Hepatocyte (in vitro differentiated cells): Measurements from ENCODE around the gene DTD1. TPM values are rescaled to one million over a fixed set of nuclear protein-coding genes. Genes with fewer than 3 reads are reported as not detected.

Source experiments
- DNase-seq: peaks from one replicate; pipeline ENCODE4 v3.0.0-alpha.2; 2016; ENCODE audit warnings: low spot score
- H2AFZ ChIP-seq: fragments of 200-600 bp; sonication (generic); 2 replicates; pipeline ENCODE4 v1.6.0; 2016; ENCODE audit warnings: antibody characterized with exemption, mild to moderate bottlenecking
- H3K27ac ChIP-seq: fragments of 200-600 bp; sonication (generic); 2 replicates; pipeline ENCODE4 v1.5.1; 2016; ENCODE audit warnings: mild to moderate bottlenecking
- H3K27me3 ChIP-seq: fragments of 200-600 bp; sonication (generic); 2 replicates; pipeline ENCODE4 v1.6.1; 2016
- H3K36me3 ChIP-seq: fragments of 200-600 bp; sonication (generic); replicated peaks from 2 replicates; pipeline ENCODE4 v1.5.1; 2016; ENCODE audit warnings: low read depth; ENCODE audit not compliant: insufficient read depth
- H3K4me1 ChIP-seq: fragments of 200-600 bp; sonication (generic); 2 replicates; pipeline ENCODE4 v1.5.1; 2016; ENCODE audit warnings: mild to moderate bottlenecking, moderate library complexity; ENCODE audit not compliant: insufficient read depth
- H3K4me2 ChIP-seq: fragments of 200-600 bp; sonication (generic); 2 replicates; pipeline ENCODE4 v1.6.0; 2016
- H3K4me3 ChIP-seq: fragments of 200-600 bp; sonication (generic); 2 replicates; pipeline ENCODE4 v1.5.1; 2016; ENCODE audit warnings: mild to moderate bottlenecking
- H3K79me2 ChIP-seq: fragments of 200-600 bp; sonication (generic); 2 replicates; pipeline ENCODE4 v1.6.0; 2017; ENCODE audit warnings: mild to moderate bottlenecking
- H3K9me2 ChIP-seq: fragments of 200-600 bp; sonication (generic); replicated peaks from 2 replicates; pipeline ENCODE4 v1.6.0; 2017; ENCODE audit warnings: mild to moderate bottlenecking; ENCODE audit not compliant: insufficient read depth
- H3K9me3 ChIP-seq: fragments of 200-600 bp; sonication (generic); 2 replicates; pipeline ENCODE4 v1.5.1; 2016; ENCODE audit warnings: low read depth, mild to moderate bottlenecking
- H4K20me1 ChIP-seq: fragments of 200-600 bp; sonication (generic); 2 replicates; pipeline ENCODE4 v1.6.0; 2016; ENCODE audit warnings: mild to moderate bottlenecking; ENCODE audit not compliant: insufficient read depth, poor library complexity, severe bottlenecking
- EZH2 ChIP-seq: fragments of 200-600 bp; sonication (generic); IDR thresholded peaks from 2 replicates; pipeline ENCODE4 v1.6.1; 2016; ENCODE audit warnings: antibody characterized with exemption, mild to moderate bottlenecking, borderline replicate concordance
- EZH2phosphoT487 ChIP-seq: fragments of 200-600 bp; sonication (generic); IDR thresholded peaks from one replicate; pipeline ENCODE4 v1.6.1; 2018; ENCODE audit warnings: antibody characterized with exemption, mild to moderate bottlenecking, low read depth, moderate library complexity; ENCODE audit not compliant: unreplicated experiment, severe bottlenecking
- WGBS: methylation state at CpG from one replicate; pipeline ENCODE4 v1.1.6; 2016; ENCODE audit warnings: low lambda C conversion rate; ENCODE audit errors: missing lambda C conversion rate; 5-methylcytosine and 5-hydroxymethylcytosine counted together
- polyA plus RNA-seq: library from polyadenylated mRNA; unstranded; fragments of >200 nt; fragmentation: Nextera tagmentation; extraction: Ambion mirVana; gene quantifications from 2 replicates; pipeline ENCODE4 v1.2.1, GENCODE V29; 2016
- total RNA-seq: library from RNA; depleted of rRNA; stranded (reverse); fragments of >200 nt; gene quantifications from 2 replicates; pipeline ENCODE4 v1.2.3, GENCODE V29; 2014
- TF ChIP-seq, protein P1 (sequence below): fragments of 200-600 bp; sonication (generic); IDR thresholded peaks from 2 replicates; pipeline ENCODE4 v1.5.1; 2016; ENCODE audit warnings: antibody characterized with exemption, mild to moderate bottlenecking; ENCODE audit not compliant: poor library complexity

DTD1 gene
- total and polyA plus RNA-seq, 2 experiments from 2014 or later: 30.1 to 40.1 TPM

DNA sequence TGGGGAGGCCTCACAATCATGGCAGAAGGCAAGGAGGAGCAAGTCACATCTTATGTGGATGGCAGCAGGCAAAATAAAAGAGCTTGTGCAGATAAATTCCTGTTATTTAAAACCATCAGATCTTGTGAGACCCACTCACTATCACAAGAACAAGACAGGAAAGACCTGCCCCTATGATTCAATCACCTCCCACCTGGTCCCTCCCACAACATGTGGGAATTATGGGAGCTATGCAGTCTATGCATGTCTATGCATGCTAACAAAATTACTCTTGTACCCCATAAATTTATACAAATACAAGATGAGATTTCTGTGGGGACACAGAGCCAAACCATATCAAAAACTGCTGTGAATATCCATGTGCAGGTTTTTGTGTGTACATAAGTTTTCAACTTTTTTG is 200.2 kb downstream of the DTD1 start:
- Histone ChIP-seq H3K4me1 (no peaks in the 10 kb centered on the region), H3K27ac (no peak overlapping the region), H2AFZ (no peak overlapping the region), H3K4me3 (no peak overlapping the region), H3K9me2 (no peaks in the 10 kb centered on the region), H3K27me3 (peaks cover 12% of the 10 kb centered on the region), H4K20me1 (no peaks in the 10 kb centered on the region), H3K9me3 (no peaks in the 10 kb centered on the region), H3K4me2 (no peak overlapping the region), H3K36me3 (no peaks in the 10 kb centered on the region), H3K79me2 (no peaks in the 10 kb centered on the region)
- TF ChIP-seq EZH2: no peak
- no peak for TF ChIP-seq EZH2phosphoT487
- TF ChIP-seq, protein P1, sequence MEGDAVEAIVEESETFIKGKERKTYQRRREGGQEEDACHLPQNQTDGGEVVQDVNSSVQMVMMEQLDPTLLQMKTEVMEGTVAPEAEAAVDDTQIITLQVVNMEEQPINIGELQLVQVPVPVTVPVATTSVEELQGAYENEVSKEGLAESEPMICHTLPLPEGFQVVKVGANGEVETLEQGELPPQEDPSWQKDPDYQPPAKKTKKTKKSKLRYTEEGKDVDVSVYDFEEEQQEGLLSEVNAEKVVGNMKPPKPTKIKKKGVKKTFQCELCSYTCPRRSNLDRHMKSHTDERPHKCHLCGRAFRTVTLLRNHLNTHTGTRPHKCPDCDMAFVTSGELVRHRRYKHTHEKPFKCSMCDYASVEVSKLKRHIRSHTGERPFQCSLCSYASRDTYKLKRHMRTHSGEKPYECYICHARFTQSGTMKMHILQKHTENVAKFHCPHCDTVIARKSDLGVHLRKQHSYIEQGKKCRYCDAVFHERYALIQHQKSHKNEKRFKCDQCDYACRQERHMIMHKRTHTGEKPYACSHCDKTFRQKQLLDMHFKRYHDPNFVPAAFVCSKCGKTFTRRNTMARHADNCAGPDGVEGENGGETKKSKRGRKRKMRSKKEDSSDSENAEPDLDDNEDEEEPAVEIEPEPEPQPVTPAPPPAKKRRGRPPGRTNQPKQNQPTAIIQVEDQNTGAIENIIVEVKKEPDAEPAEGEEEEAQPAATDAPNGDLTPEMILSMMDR: no peak
- DNase-seq: no peak

DNA sequence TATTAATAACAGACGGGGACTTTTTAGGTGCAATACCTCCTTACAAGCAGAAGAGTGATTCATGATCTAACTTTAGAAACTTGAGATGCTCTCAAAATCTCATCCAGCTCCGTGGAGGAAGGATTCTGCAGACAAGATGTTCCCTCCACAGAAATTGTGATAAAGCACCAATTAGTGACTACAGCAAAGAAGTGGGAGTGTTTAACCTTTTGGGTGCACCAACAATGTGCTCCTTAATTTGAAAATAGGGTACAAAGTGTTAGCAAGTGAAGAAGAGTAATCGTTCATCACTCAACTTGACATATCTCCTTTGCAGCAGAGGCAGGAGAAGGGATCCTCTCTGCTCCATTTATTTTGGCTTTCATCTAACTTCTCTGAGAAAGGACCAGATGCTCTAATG is 202.9 kb downstream of the DTD1 start:
- Histone ChIP-seq H2AFZ (no peak overlapping the region), H4K20me1 (no peaks in the 10 kb centered on the region), H3K4me3 (no peak overlapping the region), H3K9me3 (no peaks in the 10 kb centered on the region), H3K27ac (no peak overlapping the region), H3K36me3 (no peaks in the 10 kb centered on the region), H3K4me1 (peaks cover 7% of the 10 kb centered on the region), H3K27me3 (peaks cover 12% of the 10 kb centered on the region), H3K4me2 (no peak overlapping the region), H3K9me2 (no peaks in the 10 kb centered on the region), H3K79me2 (no peaks in the 10 kb centered on the region)
- no peak for DNase-seq
- TF ChIP-seq EZH2: no peak
- TF ChIP-seq, protein P1: no peak
- TF ChIP-seq EZH2phosphoT487: no peak
- WGBS: 69% methylated on average over 3 of the region's 3 CpGs

DNA sequence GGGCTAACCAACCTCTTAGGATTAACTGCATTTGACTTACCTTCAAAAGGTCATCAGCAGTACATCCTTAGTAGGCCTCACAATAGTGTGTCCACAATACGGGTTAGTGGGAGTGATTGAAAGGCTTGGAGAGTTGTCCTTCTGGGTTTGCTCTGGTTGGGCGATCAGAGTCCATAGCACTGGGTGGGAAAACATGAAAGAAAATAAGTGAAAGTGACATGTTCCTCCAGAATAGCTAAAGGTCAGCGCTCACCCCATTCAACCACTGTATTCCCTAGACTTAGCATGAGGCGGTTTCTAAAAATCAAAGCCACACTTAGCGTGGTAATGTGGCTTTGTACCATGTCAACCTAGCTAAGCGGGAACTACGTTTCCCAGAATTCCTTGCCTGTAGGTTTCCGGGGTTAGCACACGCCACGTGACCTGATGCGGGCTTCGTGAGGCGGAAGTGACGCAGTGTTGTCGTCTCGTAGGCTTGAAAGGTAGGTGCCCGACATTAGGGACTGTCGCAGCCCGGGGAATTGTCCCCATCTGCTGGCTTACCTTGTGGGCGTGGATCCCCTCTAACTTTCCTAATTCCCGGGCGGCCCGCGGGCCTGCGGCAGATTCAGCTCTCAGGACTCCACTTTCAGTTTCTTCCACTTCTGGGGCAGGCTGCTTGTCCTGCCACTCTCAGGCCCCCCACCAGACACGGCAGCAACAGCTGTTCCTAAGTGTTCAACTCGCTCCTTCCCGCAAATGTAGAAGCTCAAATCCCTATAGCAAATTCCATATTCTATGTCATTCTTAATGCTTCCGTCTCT is 206.0 kb downstream of the DTD1 start:
- no peaks in the 10 kb centered on the region for H4K20me1 ChIP-seq
- peak; percentile 95 for DNase-seq
- peaks cover 7% of the 10 kb centered on the region for H3K4me1 ChIP-seq
- TF ChIP-seq, protein P1: peak; percentile 22
- no peak for TF ChIP-seq EZH2phosphoT487
- H2AFZ ChIP-seq: peak overlapping the region; percentile 89
- peak overlapping the region; percentile 77 for H3K4me3 ChIP-seq
- 8% methylated on average over 29 of the region's 29 CpGs for WGBS
- no peaks in the 10 kb centered on the region for H3K9me2 ChIP-seq
- H3K36me3 ChIP-seq: no peaks in the 10 kb centered on the region
- no peaks in the 10 kb centered on the region for H3K9me3 ChIP-seq
- H3K27me3 ChIP-seq: peaks cover 8% of the 10 kb centered on the region
- H3K4me2 ChIP-seq: peak overlapping the region; percentile 89
- H3K27ac ChIP-seq: peak overlapping the region; percentile 86
- H3K79me2 ChIP-seq: no peaks in the 10 kb centered on the region
